ENCODE data around the gene CR1.

DNA sequence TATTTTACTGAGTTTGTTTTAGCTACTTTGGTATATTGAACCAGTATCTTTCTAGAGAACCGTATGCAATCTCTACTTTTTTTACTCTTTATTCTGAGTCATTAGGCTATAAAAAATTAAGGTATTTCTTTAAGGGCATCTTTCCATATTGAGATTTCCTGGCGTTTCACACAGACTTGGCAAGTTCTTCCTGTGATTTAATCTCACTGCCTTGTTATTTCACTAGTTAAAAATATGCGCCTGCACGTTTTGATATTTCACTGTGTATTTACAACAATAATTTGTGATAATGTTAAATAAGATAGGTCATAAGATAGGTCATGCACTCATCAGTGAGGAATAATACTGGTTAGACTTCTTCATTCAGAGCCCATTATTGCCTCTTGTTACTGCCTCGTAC is 132.8 kb downstream of the CR1 start:
- TF ChIP-seq, protein P1, sequence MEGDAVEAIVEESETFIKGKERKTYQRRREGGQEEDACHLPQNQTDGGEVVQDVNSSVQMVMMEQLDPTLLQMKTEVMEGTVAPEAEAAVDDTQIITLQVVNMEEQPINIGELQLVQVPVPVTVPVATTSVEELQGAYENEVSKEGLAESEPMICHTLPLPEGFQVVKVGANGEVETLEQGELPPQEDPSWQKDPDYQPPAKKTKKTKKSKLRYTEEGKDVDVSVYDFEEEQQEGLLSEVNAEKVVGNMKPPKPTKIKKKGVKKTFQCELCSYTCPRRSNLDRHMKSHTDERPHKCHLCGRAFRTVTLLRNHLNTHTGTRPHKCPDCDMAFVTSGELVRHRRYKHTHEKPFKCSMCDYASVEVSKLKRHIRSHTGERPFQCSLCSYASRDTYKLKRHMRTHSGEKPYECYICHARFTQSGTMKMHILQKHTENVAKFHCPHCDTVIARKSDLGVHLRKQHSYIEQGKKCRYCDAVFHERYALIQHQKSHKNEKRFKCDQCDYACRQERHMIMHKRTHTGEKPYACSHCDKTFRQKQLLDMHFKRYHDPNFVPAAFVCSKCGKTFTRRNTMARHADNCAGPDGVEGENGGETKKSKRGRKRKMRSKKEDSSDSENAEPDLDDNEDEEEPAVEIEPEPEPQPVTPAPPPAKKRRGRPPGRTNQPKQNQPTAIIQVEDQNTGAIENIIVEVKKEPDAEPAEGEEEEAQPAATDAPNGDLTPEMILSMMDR (IDR thresholded peaks at IDR 0.05) = no peak
- TF ChIP-seq POLR2A (IDR thresholded peaks at IDR 0.05; ENCODE audit: low read depth) = no peak

All from esophagus muscularis mucosa (tissue), 3 donors.